Germinal center (tissue), 1 donor: ENCODE results near the gene LAMA3.

Source experiments
- DNase-seq: peaks from one replicate; pipeline ENCODE4 v3.0.0; 2012; ENCODE audit warnings: mixed read lengths, low spot score

LAMA3 gene

DNA sequence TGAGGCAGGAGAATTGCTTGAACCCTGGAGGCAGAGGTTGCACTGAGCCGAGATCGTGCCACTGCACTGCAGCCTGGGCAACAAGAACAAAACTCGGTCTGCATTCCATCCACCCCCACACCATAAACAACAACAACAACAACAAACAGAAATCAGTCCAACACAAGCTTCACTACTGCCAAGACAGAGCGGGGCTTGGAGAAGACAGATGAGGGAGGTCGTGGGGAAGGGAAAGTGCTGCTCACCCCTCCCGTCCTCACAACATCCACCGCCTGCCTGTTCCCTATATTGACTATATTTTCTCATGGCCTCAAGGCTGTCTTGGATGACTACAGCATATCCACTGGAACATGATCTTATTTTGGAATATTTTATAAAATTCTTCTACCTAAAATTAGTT, 187.7 kb downstream of the LAMA3 start:
- DNase-seq = no peak

- DNase-seq = no peak
Observed at GRCh38 chr18:23877371-23877770, 188.1 kb downstream of the LAMA3 start.

GRCh38 chr18:23878336-23878900, 189.2 kb downstream of the LAMA3 start:
- no peak for DNase-seq

GRCh38 chr18:23879126-23879525, 189.9 kb downstream of the LAMA3 start:
- no peak for DNase-seq

GRCh38 chr18:23879544-23879943, 190.3 kb downstream of the LAMA3 start:
- DNase-seq = no peak

- no peak for DNase-seq
Observed at GRCh38 chr18:23879966-23880565, 190.8 kb downstream of the LAMA3 start.

- DNase-seq = no peak
Observed at GRCh38 chr18:23880931-23881617, 191.8 kb downstream of the LAMA3 start.

- DNase-seq = no peak
Observed at GRCh38 chr18:23881778-23882177, 192.5 kb downstream of the LAMA3 start.

DNA sequence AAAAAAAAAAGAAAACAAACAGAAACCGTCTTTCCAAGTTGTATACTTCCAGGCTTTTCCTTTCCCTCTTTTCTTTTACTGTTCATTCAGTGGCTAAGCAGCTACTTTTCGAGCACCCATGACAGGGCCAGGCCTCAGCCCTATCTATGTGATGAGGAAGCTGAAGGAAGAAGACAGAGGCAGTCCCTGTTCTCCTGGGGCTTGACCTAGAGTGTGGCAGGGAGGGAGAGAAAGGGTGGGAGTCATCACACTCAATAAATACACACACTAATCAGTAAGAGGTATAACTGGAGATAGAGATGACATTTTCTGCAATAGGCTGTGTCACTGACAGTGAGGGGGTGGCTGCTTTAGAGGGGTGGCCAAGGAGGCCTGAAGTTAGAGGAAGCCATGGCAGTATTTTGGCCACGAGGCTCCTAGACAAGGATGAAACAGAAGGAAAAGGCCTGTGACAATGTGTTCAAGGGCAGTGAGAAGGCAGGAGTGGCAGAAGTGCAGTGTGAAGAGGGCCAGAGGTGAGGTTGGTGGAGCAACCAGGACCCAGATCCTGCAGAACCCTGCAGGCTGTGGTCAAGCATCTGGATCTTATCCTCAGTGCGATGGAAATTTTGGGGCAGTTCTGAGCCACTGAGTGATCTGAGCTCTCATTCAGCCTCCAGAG, 193.5 kb downstream of the LAMA3 start:
- DNase-seq = no peak

DNA sequence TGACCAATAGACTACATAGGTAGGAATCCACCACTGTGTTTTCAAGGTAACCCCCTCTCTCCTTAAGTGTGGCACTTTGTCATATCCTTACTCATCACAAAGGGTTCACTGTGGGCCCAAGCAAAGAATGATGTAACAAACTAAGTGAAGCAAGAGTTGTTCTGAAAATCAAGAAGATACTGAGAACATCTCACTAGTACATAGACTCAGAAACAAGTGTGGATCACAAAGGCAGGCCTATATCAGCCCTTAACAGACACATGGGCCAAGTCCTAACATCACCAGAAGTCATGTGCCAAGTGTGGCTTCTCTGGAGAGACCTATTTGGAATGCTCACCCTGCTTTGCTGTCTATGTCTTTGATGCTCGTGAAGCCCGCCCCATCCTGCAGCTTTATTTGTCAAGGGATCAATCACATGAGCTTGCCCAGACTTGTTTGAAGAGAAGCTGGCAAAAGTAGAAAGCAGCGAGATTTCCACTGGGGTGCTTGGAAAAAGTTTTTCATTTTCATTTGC, 194.1 kb downstream of the LAMA3 start:
- no peak for DNase-seq

GRCh38 chr18:23884681-23885375, 195.6 kb downstream of the LAMA3 start:
- no peak for DNase-seq

GRCh38 chr18:23885750-23886149, 196.5 kb downstream of the LAMA3 start:
- DNase-seq = no peak

GRCh38 chr18:23887035-23887434, 197.8 kb downstream of the LAMA3 start:
- DNase-seq = no peak

- no peak for DNase-seq
Observed at GRCh38 chr18:23887493-23887892, 198.2 kb downstream of the LAMA3 start.

- no peak for DNase-seq
Observed at GRCh38 chr18:23888881-23889280, 199.6 kb downstream of the LAMA3 start.

DNA sequence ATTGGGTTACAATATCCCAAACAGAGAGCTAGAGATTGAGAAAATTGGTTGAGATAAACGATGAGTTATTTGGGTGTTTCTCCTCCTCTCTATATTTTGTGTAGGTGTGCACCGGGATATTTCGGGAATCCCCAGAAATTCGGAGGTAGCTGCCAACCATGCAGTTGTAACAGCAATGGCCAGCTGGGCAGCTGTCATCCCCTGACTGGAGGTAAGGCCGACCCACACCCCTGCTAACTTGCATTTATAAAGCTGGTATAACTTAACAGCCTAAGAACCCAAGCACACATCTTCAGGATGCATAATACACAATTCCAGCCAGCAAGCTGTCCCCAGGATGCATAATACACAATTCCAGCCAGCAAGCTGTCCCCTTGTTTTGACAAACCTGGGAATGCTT, 200.7 kb downstream of the LAMA3 start:
- DNase-seq = no peak

- DNase-seq = no peak
Observed at GRCh38 chr18:23890589-23890988, 201.3 kb downstream of the LAMA3 start.

DNA sequence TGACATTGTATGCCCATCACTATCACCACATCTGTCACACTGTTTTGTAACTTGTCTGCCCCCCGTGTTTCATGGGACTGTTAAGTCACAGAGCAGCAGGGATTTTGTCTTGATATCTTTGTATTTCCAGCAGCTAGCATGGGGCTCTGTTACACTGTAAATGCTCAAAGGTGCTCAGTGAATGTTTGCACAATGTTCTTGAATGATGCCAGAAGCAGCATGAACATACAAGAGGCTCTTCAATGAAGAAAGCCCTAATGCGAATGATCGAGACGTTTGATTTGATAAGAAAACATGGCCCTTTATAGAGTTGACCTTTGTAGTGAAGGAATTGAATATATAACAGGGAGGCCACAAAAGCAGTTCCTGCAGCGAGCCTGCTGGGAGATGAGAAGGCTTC, 204.4 kb downstream of the LAMA3 start:
- no peak for DNase-seq

DNA sequence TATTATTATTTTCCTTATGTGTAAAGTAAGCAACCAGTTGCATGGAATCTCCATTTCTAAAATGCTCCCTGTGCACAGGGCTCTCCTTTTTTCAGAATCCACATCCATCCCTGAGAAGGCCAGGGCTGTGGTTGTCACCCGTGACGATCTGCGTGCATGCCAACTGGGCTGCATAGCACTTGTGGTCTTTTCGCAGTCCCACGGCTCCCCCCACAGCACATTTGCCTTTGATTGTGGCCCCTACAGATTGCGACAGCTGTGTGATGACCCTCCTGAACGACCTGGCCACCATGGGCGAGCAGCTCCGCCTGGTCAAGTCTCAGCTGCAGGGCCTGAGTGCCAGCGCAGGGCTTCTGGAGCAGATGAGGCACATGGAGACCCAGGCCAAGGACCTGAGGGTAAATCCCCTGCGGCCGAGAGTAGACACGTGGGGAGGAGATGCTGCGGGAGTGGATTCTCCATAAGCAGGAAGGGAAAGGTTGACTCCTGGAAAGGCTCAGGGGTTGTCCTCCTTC, 205.5 kb downstream of the LAMA3 start:
- DNase-seq = no peak

DNA sequence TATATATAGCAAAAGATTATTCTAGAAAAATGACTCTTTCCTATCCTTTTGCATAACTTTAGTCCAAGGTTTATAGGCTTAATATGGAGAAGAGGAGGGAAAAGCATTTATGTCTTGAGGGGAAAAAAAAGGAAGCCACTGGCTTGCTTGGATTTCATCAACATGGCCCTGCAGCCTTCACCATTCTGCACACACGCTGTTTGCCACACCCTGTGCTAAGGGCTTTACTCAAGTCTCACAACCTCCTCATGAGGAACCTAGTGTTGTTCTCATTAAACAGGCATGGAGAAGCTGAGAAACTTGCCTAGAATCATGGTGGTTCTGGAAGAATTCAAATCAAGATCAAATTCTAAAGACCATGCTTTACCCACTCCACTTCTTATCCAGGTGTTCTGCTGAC, 208.0 kb downstream of the LAMA3 start:
- no peak for DNase-seq

DNA sequence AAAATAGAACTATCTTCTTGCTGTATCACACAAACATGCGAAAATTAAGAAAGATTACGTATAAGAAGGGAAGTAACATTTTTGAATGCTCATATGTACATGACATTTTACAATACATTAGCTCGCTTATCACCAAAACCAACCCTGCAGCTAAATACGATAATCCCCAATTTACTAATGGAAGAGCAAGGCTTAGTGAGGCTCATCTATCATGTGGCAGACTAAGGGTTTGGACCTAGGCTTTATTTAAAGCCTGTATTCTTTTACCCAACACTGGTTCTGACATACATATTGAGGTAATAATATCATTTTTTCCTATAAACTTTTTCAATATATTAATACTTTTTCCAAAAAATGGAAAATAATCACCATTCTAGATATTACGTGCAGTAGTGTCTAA, 208.5 kb downstream of the LAMA3 start:
- DNase-seq = no peak

GRCh38 chr18:23900994-23901393, 211.7 kb downstream of the LAMA3 start:
- DNase-seq = no peak
